CD4-positive, alpha-beta T cell (primary cell): ENCODE results near the gene ADISSP. TPM values are rescaled to one million over a fixed set of nuclear protein-coding genes. Genes with fewer than 3 reads are reported as not detected.
A peak's percentile ranks its signal among the peaks of the same experiment; 100 is the strongest.

ENCODE experiments used
- ATAC-seq: fragments of 200-7000 bp; cut with Tn5 transposase; one replicate; pipeline ENCODE4 v1.10.0; 2022; ENCODE audit warnings: mild to moderate bottlenecking; ENCODE audit not compliant: poor library complexity
- CTCF ChIA-PET: fragments of 350-600 bp; sonication (Branson Sonifier 250); formaldehyde crosslinking; loops from one replicate; lab custom pipeline; 2021; ENCODE audit warnings: antibody characterized with exemption, inconsistent platforms; lab: Charles Lee
- POLR2A ChIA-PET: fragments of 350-600 bp; sonication (Branson Sonifier 250); formaldehyde crosslinking; loops from one replicate; lab custom pipeline; 2021; ENCODE audit warnings: antibody characterized with exemption, inconsistent platforms; lab: Charles Lee
- DNase-seq, 14 experiments: peaks; one replicate each; pipeline ENCODE4 v3.0.0-alpha.2; 2013 to 2020; ENCODE audit warnings: mixed read lengths in 2 of 14
- H3K27ac ChIP-seq, 2 donors: one replicate each; pipeline versions ENCODE4 v1.5.1 to v1.7.0; 2013; ENCODE audit warnings: low read length in 2 of 2, low read depth in 1 of 2, mild to moderate bottlenecking in 1 of 2
- H3K27me3 ChIP-seq, 2 experiments: 1 replicate in 1 of 2; 2 replicates in 1 of 2; pipeline versions ENCODE4 v1.6.1 to v1.7.0; 2013; ENCODE audit warnings: low read length in 2 of 2, control low read depth in 1 of 2, mild to moderate bottlenecking in 1 of 2, moderate library complexity in 1 of 2; ENCODE audit not compliant: insufficient read depth in 2 of 2, control insufficient read depth in 1 of 2
- H3K36me3 ChIP-seq: one replicate; pipeline ENCODE4 v1.6.1; 2013; ENCODE audit warnings: low read length, control low read depth; ENCODE audit not compliant: insufficient read depth
- H3K4me1 ChIP-seq: one replicate; pipeline ENCODE4 v1.6.1; 2013; ENCODE audit warnings: low read length, control low read depth; ENCODE audit not compliant: insufficient read depth
- H3K4me3 ChIP-seq: one replicate; pipeline ENCODE4 v1.5.1; 2013; ENCODE audit warnings: mild to moderate bottlenecking, low read length, moderate library complexity
- H3K9me3 ChIP-seq, 2 experiments: 1 replicate in 1 of 2; 2 replicates in 1 of 2; pipeline versions ENCODE4 v1.6.1 to v1.7.0; 2013; ENCODE audit warnings: low read length in 2 of 2, mild to moderate bottlenecking in 2 of 2, control low read depth in 1 of 2, moderate library complexity in 1 of 2; ENCODE audit not compliant: control insufficient read depth in 1 of 2, insufficient read depth in 1 of 2
- H3K27ac Mint-ChIP-seq: one replicate; pipeline ENCODE4 v1.8.0; 2020; ENCODE audit warnings: mixed read lengths
- H3K27me3 Mint-ChIP-seq: one replicate; pipeline ENCODE4 v1.8.0; 2021; ENCODE audit warnings: mixed read lengths
- H3K36me3 Mint-ChIP-seq: one replicate; pipeline ENCODE4 v1.8.0; 2021; ENCODE audit warnings: low read depth, mixed read lengths
- H3K4me1 Mint-ChIP-seq: one replicate; pipeline ENCODE4 v1.8.0; 2021; ENCODE audit warnings: low read depth, mixed read lengths
- H3K4me3 Mint-ChIP-seq: one replicate; pipeline ENCODE4 v1.8.0; 2020; ENCODE audit warnings: mild to moderate bottlenecking, mixed read lengths
- H3K9me3 Mint-ChIP-seq: one replicate; pipeline ENCODE4 v1.8.0; 2020; ENCODE audit warnings: mixed read lengths
- CTCF ChIP-seq: fragments of 200-600 bp; IDR thresholded peaks from one replicate; pipeline ENCODE4 v1.8.0; 2022; ENCODE audit warnings: antibody characterized with exemption, mild to moderate bottlenecking
- intact Hi-C, 2 experiments: fragments of 100-400 bp; cut with DNase I in 1 of 2; cut with micrococcal nuclease in 1 of 2; formaldehyde crosslinking; loops; one replicate each; pipeline versions ENCODE4 v1.15.1 to v1.9.0; 2023 to 2025; cut with DNase I, micrococcal nuclease
- total RNA-seq, 174 experiments: library from RNA in 2 of 174; stranded (reverse) in 2 of 174; gene quantifications; one replicate each; pipeline ENCODE4 v1.2.3 and lab custom pipeline; 2021 to 2026

The ADISSP gene
- total RNA-seq, 2 experiments from 2014 or later = 11.2 to 11.6 TPM

- DNase-seq = no peak
- no peaks in the 10 kb centered on the region for H3K27me3 ChIP-seq
- TF ChIP-seq CTCF = no peak
- Mint-ChIP-seq H3K36me3 (peaks cover 57% of the 10 kb centered on the region), H3K27ac (peak overlapping the region; percentile 95), H3K4me1 (peaks cover 51% of the 10 kb centered on the region), H3K27me3 (no peaks in the 10 kb centered on the region), H3K9me3 (no peaks in the 10 kb centered on the region), H3K4me3 (peak overlapping the region; percentile 100)
- POLR2A ChIA-PET = interaction anchor here (1.1 to 3.0 kb wide), 7 partner anchors 10 to 30 kb away, joined by 3 to 35 read pairs (median 20); partner anchors contain the start of genes ADISSP, AP5S1 and CENPB
- peak overlapping the region; percentile 67 to 78 for H3K27ac ChIP-seq
- no peak for ATAC-seq
- no peaks in the 10 kb centered on the region for H3K9me3 ChIP-seq
- intact Hi-C loops = loop anchor here in 1 of 2 experiments (1.0 kb wide), 1 partner anchor 9 kb away; no protein-coding TSS in a partner anchor
- CTCF ChIA-PET = interaction anchor here (1.0 to 2.8 kb wide), 7 partner anchors 10 to 288 kb away, joined by 3 to 32 read pairs (median 5); partner anchors contain the start of genes ADISSP, AP5S1 and CENPB
- H3K4me3 ChIP-seq = peak overlapping the region; percentile 96
- peaks cover 32% of the 10 kb centered on the region for H3K36me3 ChIP-seq
- peaks cover 58% of the 10 kb centered on the region for H3K4me1 ChIP-seq
These were observed 29.1 kb upstream of the ADISSP start for GRCh38 chr20:3796477-3797225.

- CTCF ChIA-PET = interaction anchor here (0.6 to 2.8 kb wide), 10 partner anchors 9 to 289 kb away, joined by 3 to 32 read pairs (median 4); partner anchors contain the start of genes ADISSP, AP5S1 and CENPB
- no peaks in the 10 kb centered on the region for H3K9me3 Mint-ChIP-seq
These were observed 28.2 kb upstream of the ADISSP start, which contains the start of gene CDC25B for GRCh38 chr20:3795511-3796468. CDC25B (plus strand) TSS chr20:3796310; CDS start chr20:3796532, 222 bp downstream.

More at GRCh38 chr20:3795511-3796468, 28.2 kb upstream of the ADISSP start, which contains the start of gene CDC25B:
- Histone ChIP-seq H3K27ac (peak within 1 kb of the TSS; percentile 90 to 95), H3K36me3 (peaks cover 23% of the 10 kb centered on the region), H3K9me3 (no peaks in the 10 kb centered on the region), H3K4me3 (peak within 1 kb of the TSS; percentile 96), H3K4me1 (peaks cover 50% of the 10 kb centered on the region), H3K27me3 (no peaks in the 10 kb centered on the region)
- peaks cover 45% of the 10 kb centered on the region for H3K4me1 Mint-ChIP-seq
- POLR2A ChIA-PET = interaction anchor here (1.1 to 3.0 kb wide), 9 partner anchors 9 to 137 kb away, joined by 3 to 35 read pairs (median 9); partner anchors contain the start of genes ADISSP, AP5S1 and CENPB
- TF ChIP-seq CTCF = peak; percentile 58
- no peaks in the 10 kb centered on the region for H3K27me3 Mint-ChIP-seq
- peak within 1 kb of the TSS; percentile 100 for H3K4me3 Mint-ChIP-seq
- peak; percentile 81 for ATAC-seq
- intact Hi-C loops = loop anchor here (1.0 kb wide), 2 partner anchors 8 to 25 kb away; partner anchors contain the start of gene AP5S1 (in 1 of the 2)
- H3K36me3 Mint-ChIP-seq = peaks cover 48% of the 10 kb centered on the region
- H3K27ac Mint-ChIP-seq = peak within 1 kb of the TSS; percentile 95
- peak; percentile 82 to 95 (median 89) for DNase-seq
